CD14-positive monocyte (primary cell): Measurements from ENCODE around the gene STN1. TPM values are rescaled to one million over a fixed set of nuclear protein-coding genes. Genes with fewer than 3 reads are reported as not detected.

Source experiments
- DNase-seq, 3 donors: peaks; one replicate each; pipeline ENCODE4 v3.0.0-alpha.2; 2011 to 2022
- H2AFZ ChIP-seq: 2 replicates; pipeline ENCODE4 v1.6.0; 2012; ENCODE audit warnings: mild to moderate bottlenecking, low read depth, low read length, inconsistent platforms; ENCODE audit not compliant: insufficient read depth, poor library complexity, severe bottlenecking
- H3K27ac ChIP-seq, 2 donors: 1 replicate in 1 of 2; 2 replicates in 1 of 2; pipeline ENCODE4 v1.5.1; 2012 to 2013; ENCODE audit warnings: low read length in 2 of 2, control low read depth in 1 of 2, inconsistent platforms in 1 of 2, low read depth in 1 of 2, mild to moderate bottlenecking in 1 of 2
- H3K27me3 ChIP-seq, 2 donors: one replicate each; pipeline versions ENCODE4 v1.6.0 to v1.6.1; 2011 to 2013; ENCODE audit warnings: low read length in 2 of 2; ENCODE audit not compliant: control insufficient read depth in 2 of 2, insufficient read depth in 2 of 2
- H3K36me3 ChIP-seq, 2 donors: replicated peaks in 1 of 2; 1 replicate in 1 of 2; 2 replicates in 1 of 2; pipeline versions ENCODE4 v1.5.1 to v1.6.1; 2012 to 2013; ENCODE audit warnings: low read length in 2 of 2, control low read depth in 1 of 2, inconsistent platforms in 1 of 2, mild to moderate bottlenecking in 1 of 2; ENCODE audit not compliant: insufficient read depth in 2 of 2, control insufficient read depth in 1 of 2
- H3K4me1 ChIP-seq, 2 donors: 1 replicate in 1 of 2; 2 replicates in 1 of 2; pipeline versions ENCODE4 v1.5.1 to v1.6.1; 2012 to 2013; ENCODE audit warnings: low read length in 2 of 2, control low read depth in 1 of 2, inconsistent platforms in 1 of 2, mild to moderate bottlenecking in 1 of 2, moderate library complexity in 1 of 2; ENCODE audit not compliant: insufficient read depth in 2 of 2, control insufficient read depth in 1 of 2
- H3K4me2 ChIP-seq: replicated peaks from 2 replicates; pipeline ENCODE3; 2012; ENCODE audit warnings: low read length, moderate library complexity, mild to moderate bottlenecking; ENCODE audit not compliant: poor library complexity, severe bottlenecking; ENCODE audit errors: extremely low read depth
- H3K4me3 ChIP-seq, 3 experiments: fragments of 200-600 bp in 1 of 3; sonication (generic) in 1 of 3; replicated peaks in 1 of 3; 1 replicate in 2 of 3; 2 replicates in 1 of 3; pipeline ENCODE4 v1.5.1; 2011 to 2013; ENCODE audit warnings: low read length in 3 of 3, mild to moderate bottlenecking in 3 of 3, control low read depth in 2 of 3, low read depth in 2 of 3, inconsistent platforms in 1 of 3, moderate library complexity in 1 of 3
- H3K79me2 ChIP-seq: 2 replicates; pipeline ENCODE4 v1.6.0; 2012; ENCODE audit warnings: mild to moderate bottlenecking, control low read depth, inconsistent platforms, low read length, moderate library complexity; ENCODE audit not compliant: insufficient read depth
- H3K9ac ChIP-seq: 2 replicates; pipeline ENCODE4 v1.6.0; 2017; ENCODE audit warnings: low read length, mild to moderate bottlenecking; ENCODE audit not compliant: insufficient read depth, poor library complexity, severe bottlenecking
- H3K9me3 ChIP-seq, 2 donors: replicated peaks in 1 of 2; 1 replicate in 1 of 2; 2 replicates in 1 of 2; pipeline versions ENCODE4 v1.5.1 to v1.6.1; 2012 to 2013; ENCODE audit warnings: low read length in 2 of 2, control low read depth in 1 of 2; ENCODE audit not compliant: control insufficient read depth in 1 of 2, insufficient read depth in 1 of 2
- H4K20me1 ChIP-seq: 2 replicates; pipeline ENCODE4 v1.6.0; 2012; ENCODE audit warnings: mild to moderate bottlenecking, low read length, control low read depth, moderate library complexity; ENCODE audit not compliant: insufficient read depth
- H3K27ac Mint-ChIP-seq, 7 donors: one replicate each; pipeline ENCODE4 v1.8.0; 2020; ENCODE audit warnings: mild to moderate bottlenecking in 7 of 7, mixed read lengths in 7 of 7, moderate library complexity in 6 of 7, inconsistent platforms in 2 of 7
- H3K27me3 Mint-ChIP-seq, 3 donors: one replicate each; pipeline ENCODE4 v1.8.0; 2021 to 2022; ENCODE audit warnings: low read depth in 3 of 3, mild to moderate bottlenecking in 3 of 3, mixed read lengths in 3 of 3, moderate library complexity in 3 of 3, inconsistent platforms in 1 of 3
- H3K36me3 Mint-ChIP-seq, 2 donors: one replicate each; pipeline ENCODE4 v1.8.0; 2020; ENCODE audit warnings: mixed read lengths in 2 of 2, inconsistent platforms in 1 of 2, mild to moderate bottlenecking in 1 of 2
- H3K4me1 Mint-ChIP-seq: one replicate; pipeline ENCODE4 v1.8.0; 2020; ENCODE audit warnings: mild to moderate bottlenecking, mixed read lengths
- H3K4me3 Mint-ChIP-seq, 2 donors: one replicate each; pipeline ENCODE4 v1.8.0; 2020; ENCODE audit warnings: mild to moderate bottlenecking in 2 of 2, mixed read lengths in 2 of 2, moderate library complexity in 1 of 2
- H3K9me3 Mint-ChIP-seq, 7 donors: one replicate each; pipeline ENCODE4 v1.8.0; 2020 to 2022; ENCODE audit warnings: mixed read lengths in 7 of 7, mild to moderate bottlenecking in 6 of 7, moderate library complexity in 6 of 7, inconsistent platforms in 2 of 7
- WGBS: methylation state at CpG from one replicate; pipeline ENCODE4 v1.1.5; 2013; ENCODE audit warnings: missing lambda C conversion rate; ENCODE audit not compliant: insufficient coverage; 5-methylcytosine and 5-hydroxymethylcytosine counted together
- intact Hi-C, 2 donors: fragments of 100-400 bp; cut with micrococcal nuclease; formaldehyde crosslinking; loops; one replicate each; pipeline versions ENCODE4 v1.15.0 to v1.15.1; 2023
- polyA plus RNA-seq, 3 donors: library from polyadenylated mRNA; depleted of rRNA in 1 of 3; unstranded in 2 of 3; stranded (reverse) in 1 of 3; fragments of 300-500 nt in 2 of 3; fragments of >200 nt in 1 of 3; fragmentation: Illumina TruSeq in 2 of 3; gene quantifications; 1 replicate in 2 of 3; 2 replicates in 1 of 3; pipeline ENCODE4 v1.2.3, GENCODE V29; 2012 to 2021
- TF ChIP-seq, protein P1 (sequence below): fragments of 200-600 bp; IDR thresholded peaks from one replicate; pipeline ENCODE4 v1.8.0; 2022; ENCODE audit warnings: antibody characterized with exemption, mild to moderate bottlenecking

Gene STN1
- polyA plus RNA-seq, 3 donors = 19.3 to 37.4 (median 35.9) TPM

DNA sequence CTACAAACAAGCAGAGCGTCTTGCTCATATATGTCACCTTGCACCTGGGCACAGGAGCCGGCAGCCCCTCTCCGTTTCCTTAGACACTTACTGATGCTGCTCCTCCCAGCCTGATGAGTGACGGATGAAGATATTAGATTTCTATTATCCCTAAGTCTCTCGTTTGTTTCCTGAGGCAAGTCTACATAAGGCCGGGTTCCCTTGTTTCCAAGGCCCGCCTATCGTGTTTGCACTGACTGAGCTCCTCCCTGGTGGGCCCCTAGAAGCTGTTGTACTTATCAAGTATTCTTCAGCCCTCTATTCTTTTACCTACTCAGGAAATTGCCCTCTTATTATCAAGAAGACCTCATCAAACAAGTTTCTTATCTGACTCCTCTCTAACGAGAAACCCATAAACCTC, 81.1 kb downstream of the STN1 start:
- Mint-ChIP-seq H3K27ac (no peak overlapping the region), H3K36me3 (no peaks in the 10 kb centered on the region), H3K9me3 (peaks cover 0 to 14% (median 8%) of the 10 kb centered on the region in 7 donors), H3K4me1 (no peaks in the 10 kb centered on the region), H3K4me3 (no peak overlapping the region), H3K27me3 (peaks cover 0 to 5% (median 3%) of the 10 kb centered on the region in 3 donors)
- DNase-seq = no peak
- Histone ChIP-seq H3K27ac (no peak overlapping the region), H3K9me3 (peaks cover 0 to 8% of the 10 kb centered on the region in 2 donors), H3K9ac (no peak overlapping the region), H3K4me3 (no peak overlapping the region), H3K4me2 (no peak overlapping the region), H4K20me1 (no peaks in the 10 kb centered on the region), H3K4me1 (no peaks in the 10 kb centered on the region), H3K79me2 (no peaks in the 10 kb centered on the region), H3K36me3 (no peaks in the 10 kb centered on the region), H2AFZ (no peak overlapping the region), H3K27me3 (no peaks in the 10 kb centered on the region)
- 93% methylated on average over 6 of the region's 9 CpGs for WGBS
- TF ChIP-seq, protein P1, sequence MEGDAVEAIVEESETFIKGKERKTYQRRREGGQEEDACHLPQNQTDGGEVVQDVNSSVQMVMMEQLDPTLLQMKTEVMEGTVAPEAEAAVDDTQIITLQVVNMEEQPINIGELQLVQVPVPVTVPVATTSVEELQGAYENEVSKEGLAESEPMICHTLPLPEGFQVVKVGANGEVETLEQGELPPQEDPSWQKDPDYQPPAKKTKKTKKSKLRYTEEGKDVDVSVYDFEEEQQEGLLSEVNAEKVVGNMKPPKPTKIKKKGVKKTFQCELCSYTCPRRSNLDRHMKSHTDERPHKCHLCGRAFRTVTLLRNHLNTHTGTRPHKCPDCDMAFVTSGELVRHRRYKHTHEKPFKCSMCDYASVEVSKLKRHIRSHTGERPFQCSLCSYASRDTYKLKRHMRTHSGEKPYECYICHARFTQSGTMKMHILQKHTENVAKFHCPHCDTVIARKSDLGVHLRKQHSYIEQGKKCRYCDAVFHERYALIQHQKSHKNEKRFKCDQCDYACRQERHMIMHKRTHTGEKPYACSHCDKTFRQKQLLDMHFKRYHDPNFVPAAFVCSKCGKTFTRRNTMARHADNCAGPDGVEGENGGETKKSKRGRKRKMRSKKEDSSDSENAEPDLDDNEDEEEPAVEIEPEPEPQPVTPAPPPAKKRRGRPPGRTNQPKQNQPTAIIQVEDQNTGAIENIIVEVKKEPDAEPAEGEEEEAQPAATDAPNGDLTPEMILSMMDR = no peak
- intact Hi-C loops = no loop called here

DNA sequence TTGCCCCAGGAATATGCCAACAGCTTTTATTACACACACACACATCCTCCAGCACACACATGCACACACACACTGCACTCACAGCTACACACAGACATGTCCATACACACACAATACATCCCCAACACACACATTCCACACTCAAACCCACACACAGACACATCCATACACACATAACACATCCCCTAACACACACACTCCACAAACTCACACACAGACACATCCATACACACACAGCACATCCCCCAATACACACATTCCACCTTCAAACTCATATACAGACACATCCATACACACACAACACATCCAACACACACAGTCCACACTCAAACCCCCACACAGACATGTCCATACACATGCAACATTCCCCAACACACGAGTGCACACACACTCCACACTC, 81.7 kb downstream of the STN1 start:
- no peak overlapping the region for H3K27ac ChIP-seq
- Mint-ChIP-seq H3K4me1 (no peaks in the 10 kb centered on the region), H3K27ac (peak overlapping the region in 1 of 7 donors; percentile 19), H3K4me3 (no peak overlapping the region), H3K27me3 (peaks cover 0 to 5% (median 3%) of the 10 kb centered on the region in 3 donors), H3K36me3 (no peaks in the 10 kb centered on the region), H3K9me3 (peaks cover 0 to 14% (median 9%) of the 10 kb centered on the region in 7 donors)
- WGBS = 73% methylated on average over 1 of the region's 1 CpG
- no peaks in the 10 kb centered on the region for H3K79me2 ChIP-seq
- no peak for DNase-seq
- no peak overlapping the region for H3K4me3 ChIP-seq
- intact Hi-C loops = no loop called here
- no peaks in the 10 kb centered on the region for H3K36me3 ChIP-seq
- no peak overlapping the region for H2AFZ ChIP-seq
- peaks cover 0 to 8% of the 10 kb centered on the region in 2 donors for H3K9me3 ChIP-seq
- H3K9ac ChIP-seq = no peak overlapping the region
- TF ChIP-seq, protein P1 = no peak
- no peak overlapping the region for H3K4me2 ChIP-seq
- H4K20me1 ChIP-seq = no peaks in the 10 kb centered on the region
- no peaks in the 10 kb centered on the region for H3K4me1 ChIP-seq
- H3K27me3 ChIP-seq = no peaks in the 10 kb centered on the region
